HG02798 (cell line): ENCODE measurements around the gene CDHR1.
"Not testable (repeated sequence)": the region's sequence is repeated elsewhere in the genome, so short reads cannot be mapped to it uniquely, and the experiment has no call there.

ENCODE experiments used
- ATAC-seq: cut with Tn5 transposase; IDR thresholded peaks from one replicate; pipeline ENCODE4 v1.9.1; 2021; ENCODE audit warnings: mild to moderate bottlenecking; ENCODE audit not compliant: unreplicated experiment, poor library complexity

The CDHR1 gene

DNA sequence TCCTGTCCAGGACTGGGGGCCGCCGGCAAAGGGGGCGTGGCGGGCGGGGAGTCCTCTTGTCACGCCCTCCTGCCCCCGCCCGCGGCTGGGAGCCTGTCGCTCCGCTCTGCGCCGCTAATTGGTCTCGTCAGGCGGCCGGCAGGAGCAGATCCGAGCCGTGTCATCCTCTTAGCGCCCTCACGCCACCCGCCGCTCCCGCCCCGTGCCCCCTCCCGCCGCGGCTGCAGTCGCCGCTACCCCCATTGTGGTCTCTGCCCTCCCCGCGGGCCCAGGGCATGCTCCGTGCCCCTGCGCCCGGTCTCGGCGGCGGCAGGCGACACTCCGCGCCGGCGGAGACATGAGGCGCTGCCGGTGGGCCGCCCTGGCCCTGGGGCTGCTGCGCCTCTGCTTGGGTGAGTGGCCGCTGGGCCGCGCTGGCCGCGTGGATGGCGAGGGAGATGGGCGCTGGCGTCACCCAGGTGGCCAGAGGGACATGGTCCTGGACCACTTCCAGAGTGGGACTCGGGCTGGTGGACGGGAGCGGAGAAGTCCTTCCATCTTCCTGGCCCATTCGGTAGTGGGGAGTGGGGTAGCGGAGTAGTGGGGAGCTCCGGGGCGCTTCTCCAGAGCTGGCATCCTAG is at the start of gene CDHR1:
Gene CDHR1 (plus strand): TSS at position 114 of the 620 bp plus-strand sequence. CDS start 224 bp downstream, at position 338.
- ATAC-seq, result peak; percentile 87

DNA sequence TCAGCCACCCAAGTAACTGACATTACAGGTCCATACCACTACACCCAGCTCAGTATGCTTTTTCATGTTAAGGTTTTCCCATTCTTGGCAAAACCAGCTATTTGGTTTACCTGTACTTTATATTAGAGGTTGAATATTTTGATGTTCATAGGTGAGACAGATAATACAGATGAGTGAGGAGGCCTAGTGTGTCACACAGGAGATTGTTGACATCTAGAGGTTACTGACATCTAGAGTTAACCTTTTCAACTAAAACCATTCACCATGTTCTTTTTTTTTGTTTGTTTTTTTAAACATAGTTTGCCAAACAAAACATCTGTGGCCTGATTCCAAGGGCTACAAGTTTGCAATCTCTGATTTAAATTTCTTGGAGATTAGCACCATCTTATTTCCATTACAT is 47.0 kb upstream of the CDHR1 start:
- ATAC-seq, result no peak

DNA sequence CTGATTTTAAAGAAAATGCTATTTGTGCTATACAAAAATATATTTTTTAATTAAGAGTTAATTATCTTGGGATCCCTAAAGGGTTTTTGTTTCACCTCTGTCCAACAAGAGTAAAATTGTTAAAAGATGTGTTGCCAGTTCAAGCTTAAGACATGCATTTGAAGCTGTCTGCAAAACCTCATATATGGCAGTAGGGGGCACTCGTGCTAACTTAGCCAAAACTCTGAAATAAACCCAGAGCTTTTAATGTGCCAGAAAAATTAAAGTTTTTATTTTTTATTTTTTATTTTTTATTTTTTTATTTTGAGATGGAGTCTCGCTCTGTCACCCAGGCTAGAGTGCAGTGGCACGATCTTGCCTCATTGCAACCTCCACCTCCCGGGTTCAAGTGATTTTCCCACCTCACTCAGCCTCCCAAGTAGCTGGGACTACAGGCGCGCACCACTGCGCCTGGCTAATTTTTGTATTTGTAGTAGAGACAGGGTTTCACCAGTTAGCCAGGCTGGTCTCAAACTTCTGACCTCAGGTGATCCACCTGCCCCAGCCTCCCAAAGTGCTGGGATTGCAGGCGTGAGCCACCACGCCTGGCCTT is 46.2 kb upstream of the CDHR1 start:
- not testable (repeated sequence) for ATAC-seq

DNA sequence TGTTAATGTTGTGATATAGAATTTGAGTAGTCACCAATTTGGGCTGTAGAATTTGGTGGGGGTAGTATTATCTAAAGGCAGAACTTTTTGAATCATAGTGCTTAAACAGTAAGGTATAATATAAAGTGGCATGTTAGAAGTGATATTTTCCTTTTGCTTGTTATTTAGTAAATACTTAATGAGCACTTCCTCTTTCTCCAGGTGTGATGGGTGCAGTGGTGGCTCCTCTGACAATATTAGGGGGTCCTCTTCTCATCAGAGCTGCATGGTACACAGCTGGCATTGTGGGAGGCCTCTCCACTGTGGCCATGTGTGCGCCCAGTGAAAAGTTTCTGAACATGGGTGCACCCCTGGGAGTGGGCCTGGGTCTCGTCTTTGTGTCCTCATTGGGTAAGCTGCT is 44.5 kb upstream of the CDHR1 start:
- no peak for ATAC-seq

DNA sequence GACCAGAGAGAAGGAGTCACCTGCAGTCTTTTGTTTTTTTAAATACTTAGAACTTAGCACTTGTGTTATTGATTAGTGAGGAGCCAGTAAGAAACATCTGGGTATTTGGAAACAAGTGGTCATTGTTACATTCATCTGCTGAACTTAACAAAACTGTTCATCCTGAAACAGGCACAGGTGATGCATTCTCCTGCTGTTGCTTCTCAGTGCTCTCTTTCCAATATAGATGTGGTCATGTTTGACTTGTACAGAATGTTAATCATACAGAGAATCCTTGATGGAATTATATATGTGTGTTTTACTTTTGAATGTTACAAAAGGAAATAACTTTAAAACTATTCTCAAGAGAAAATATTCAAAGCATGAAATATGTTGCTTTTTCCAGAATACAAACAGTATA is 41.6 kb upstream of the CDHR1 start:
- ATAC-seq, result no peak

DNA sequence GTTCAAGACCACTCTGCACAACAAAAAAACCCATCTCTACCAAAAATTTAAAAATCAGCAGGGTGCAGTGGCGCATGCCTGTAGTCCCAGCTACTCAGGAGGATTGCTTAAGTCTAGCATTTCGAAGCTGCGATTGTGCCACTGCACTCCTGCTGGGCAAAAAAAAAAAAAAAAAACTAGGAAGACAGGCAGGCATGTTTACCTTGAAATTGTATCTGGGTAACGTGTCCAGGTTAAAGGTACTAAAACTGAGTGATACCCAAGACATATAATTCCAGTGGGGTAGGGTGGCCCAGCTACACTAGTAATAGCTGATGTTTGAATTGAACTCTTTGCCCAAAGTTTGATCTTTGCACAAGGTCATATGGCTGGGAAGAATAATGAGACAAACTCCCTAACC is 38.8 kb upstream of the CDHR1 start:
- ATAC-seq, result no peak

DNA sequence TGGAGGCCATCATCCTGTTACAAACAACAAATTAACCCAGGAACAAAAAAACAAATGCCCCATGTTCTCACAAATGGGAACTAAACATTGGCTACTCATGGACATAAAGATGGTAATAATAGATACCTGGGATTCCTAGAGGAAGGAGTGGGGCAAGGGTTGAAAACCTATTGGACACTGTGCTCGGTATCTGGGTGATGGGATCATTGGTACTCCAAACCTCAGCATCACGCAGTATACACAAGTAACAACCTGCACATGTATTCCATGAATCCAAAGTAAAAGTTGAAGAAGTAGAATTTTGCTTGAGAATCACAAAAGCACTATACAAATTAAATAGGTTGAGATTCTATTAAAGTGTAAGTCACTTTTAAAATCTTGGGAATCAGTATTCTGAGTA is 38.3 kb upstream of the CDHR1 start:
- no peak for ATAC-seq

DNA sequence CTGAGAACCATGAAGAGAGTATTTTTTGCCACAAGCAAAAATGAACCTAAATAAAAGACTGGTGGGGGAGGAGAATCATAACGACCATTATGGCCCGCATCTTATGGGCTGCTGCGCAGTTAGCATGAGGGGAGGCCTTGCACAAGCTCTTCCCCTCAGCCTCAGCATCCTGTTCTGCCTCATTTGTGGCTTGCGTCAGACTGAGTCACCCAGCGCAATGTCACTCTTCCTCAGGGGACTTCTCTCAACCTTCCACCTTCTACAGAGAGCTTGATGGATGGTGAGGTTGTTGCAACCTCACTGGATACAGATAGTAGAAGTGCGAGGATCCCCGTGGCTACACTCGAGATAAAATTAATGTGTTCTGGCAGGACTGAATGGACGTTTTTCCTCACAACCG is 37.6 kb upstream of the CDHR1 start:
- no peak for ATAC-seq

DNA sequence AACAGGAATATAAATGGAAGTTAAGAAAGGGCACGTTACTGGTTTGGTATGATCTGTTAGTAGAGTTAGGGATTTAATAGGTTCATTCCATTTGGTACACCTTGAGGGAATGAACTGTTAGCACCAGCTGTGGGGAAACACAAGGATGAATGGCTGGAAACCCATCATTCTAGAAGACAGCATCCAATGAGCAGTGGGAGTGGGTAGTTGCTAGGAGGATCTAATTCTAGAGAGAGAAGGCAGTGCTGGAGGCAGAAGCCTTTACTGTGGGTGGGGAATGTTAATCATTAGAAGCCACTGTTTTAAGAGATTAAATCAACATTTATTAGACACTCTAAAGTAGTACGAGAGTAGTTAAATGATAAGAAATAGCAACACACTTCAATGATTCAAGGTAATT is 36.3 kb upstream of the CDHR1 start:
- ATAC-seq, result no peak

DNA sequence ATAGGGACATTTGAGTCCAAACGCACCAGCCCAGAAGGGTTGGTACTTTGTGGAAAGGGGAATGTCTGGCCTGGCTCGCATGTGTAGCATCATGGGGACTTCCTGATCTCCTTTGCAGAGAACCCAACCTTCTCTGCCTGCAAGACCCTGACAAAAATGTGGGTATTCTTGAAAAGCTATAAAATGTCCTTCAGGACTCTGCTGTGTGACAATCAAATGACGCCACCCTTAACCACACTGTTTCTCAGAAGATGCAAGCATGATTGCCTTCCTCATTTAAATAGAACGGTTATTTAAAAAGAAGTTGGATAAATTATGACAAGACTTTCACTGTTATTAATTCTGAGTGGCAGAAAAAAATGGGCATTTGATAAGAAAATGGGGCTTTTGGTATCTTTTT is 35.8 kb upstream of the CDHR1 start:
- no peak for ATAC-seq

DNA sequence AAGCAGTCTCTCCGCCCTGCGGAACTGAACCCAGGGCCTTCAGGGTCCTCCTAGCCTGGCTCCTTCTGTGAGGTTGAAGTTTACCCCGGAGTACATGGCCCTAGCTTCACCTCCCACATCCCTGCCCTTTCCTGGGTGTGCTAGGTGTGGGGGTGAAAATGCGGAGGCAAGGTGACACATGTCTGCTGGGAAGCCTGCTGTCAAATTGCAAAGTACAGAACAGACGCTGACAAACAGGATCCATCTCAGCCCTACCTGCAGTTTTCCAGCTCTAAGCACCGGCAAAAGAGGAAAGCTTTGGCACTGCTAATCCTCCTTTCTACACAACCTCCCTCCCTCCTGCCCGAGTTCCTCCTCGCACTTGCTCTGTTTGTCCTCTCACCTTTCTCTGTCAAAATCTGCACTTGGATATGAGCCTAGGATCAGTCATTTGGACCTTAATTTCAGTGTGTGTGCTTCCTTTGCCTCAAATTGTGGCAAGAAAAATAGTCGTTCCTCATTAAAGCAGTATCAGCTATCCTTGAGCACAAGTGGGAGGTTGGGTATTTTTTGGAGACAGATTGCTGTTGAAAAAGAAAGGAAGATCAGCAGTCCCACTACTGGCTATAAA is 35.2 kb upstream of the CDHR1 start:
- ATAC-seq, result no peak

DNA sequence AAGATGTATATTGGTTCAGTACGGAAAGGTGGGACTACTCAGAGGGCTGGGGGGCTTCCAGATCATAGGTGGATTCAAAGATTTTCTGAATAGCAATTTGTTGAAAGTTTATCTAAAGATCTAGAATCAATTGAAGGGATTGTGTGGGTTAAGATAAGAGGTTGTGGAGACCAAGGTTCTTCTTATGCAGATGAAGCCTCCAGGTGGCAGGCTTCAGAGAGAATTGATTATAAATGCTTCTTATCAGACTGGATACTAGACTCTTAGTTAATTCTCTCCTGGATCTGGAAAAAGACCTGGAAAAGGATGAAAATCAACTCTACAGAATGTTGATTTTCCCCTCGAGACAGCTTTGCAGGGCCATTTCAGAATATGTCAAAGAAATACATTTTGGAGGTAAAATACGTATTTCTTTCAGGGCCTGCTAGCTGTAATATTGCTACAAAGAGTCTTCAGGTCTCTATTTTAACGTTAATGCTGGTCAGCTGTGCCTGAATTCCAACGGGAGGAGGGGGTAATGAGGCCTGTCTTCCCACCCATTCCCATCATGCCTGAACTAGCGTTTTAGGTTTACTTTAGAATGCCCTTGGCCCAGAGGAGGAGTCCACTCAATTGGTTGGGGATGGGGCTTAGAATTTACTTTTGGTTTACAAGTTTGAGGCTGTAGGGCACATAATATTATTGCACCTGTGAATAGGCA is 33.5 kb upstream of the CDHR1 start:
- ATAC-seq, result no peak

DNA sequence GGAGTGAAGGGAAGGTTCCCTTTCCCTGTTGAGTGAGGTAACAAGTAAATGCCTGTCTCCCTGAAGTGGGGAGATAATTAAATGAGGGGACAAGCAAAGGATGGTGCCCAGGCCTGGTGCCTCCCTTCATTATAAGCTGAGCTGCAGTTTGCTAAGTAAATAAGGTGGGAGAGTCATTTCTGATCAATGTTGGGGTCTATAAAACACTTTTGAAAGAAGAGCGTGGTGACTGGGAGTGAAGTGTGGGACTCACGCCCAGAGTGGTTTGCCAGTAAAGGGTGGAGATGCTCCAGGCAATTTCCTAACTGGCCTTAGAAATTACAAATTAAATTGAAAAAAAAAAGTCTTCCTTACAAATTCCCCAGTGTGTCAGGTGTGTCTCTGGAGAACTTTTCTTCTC is 30.3 kb upstream of the CDHR1 start:
- ATAC-seq, result no peak

DNA sequence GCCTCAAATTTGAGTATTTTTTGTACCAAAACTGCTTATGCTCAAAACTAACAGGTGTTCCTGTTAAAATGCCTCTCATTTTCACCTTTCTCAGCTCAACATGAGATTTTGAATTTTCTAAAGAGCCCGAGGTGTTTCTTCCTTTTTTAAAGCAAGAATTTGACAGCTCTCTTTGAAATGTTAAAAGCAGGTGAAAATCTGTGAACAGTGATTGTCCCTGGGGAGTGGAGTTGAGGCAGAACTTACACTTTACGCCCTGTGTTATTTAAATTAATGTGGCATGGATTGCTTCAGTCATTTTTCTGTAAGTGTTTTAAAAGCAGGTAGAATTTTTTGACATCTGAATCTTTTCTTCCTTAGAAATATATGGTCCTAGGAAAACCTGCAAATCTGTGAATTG is 29.9 kb upstream of the CDHR1 start:
- ATAC-seq, result no peak

DNA sequence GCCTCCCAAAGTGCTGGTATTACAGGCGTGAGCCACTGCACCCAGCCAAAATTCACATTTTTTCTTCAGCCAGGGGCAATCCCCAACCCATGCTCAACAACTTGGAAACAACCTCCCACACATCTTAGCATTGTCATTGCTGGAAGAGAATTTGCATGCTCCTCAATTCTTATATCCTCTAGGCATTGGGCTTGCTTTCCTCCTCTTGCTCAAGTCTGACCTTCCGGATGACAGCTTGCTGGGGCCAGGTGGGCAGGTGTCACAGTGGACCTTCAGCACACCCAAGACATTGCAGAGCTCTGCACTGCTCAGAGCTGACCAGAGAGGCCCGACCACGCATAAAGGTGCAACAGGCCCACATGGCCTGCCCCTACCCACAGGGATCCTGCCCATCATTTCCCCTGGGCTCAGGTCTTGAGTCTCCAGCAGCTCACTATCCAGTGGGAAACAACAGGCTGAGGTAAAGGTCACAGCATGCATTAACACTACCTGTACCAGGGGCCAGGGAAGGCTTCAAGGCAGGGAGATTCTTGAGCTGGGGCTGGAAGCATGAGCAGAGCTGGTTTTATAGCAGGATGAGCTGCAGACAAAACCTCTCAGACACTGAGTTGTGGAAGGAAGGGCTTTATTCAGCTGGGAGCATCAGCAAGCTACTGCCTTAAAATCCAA is 27.6 kb upstream of the CDHR1 start:
- peak; percentile 66 for ATAC-seq

DNA sequence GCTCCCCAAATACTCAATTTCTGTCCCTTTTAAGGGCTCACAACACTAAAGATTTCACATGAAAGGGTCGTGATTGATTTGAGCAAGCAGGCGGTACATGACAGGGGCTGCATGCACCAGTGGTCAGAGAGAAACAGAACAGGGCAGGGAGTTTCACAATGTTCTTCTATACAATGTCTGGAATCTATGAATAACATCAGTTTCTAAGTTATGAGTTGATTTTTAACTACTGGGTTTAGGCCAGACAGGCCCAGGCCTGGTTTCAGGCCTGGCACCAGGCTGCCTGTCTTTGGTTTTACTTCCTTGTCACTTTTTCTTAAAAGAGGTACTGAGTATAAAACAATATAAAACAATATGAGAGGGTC is 27.1 kb upstream of the CDHR1 start:
- ATAC-seq, result not testable (repeated sequence)

DNA sequence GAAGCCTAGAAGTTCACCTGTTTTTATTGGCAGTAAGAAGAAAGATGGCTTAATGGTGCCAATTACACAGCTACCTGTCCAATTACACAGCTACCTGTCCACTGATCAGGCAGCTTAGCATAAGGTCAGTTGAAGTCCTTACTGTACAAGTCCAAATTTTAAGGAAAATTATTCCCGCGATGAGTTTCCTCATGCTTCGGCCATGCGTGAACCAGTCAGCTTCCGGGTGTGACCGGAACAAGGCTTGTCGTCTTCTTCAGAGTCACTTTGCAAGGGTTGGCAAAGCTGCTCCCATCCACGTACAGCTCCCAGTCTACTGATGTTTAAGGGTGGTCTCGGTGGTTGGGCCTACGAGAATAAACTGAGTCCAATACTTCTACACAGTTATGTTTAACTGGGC is 26.0 kb upstream of the CDHR1 start:
- not testable (repeated sequence) for ATAC-seq

DNA sequence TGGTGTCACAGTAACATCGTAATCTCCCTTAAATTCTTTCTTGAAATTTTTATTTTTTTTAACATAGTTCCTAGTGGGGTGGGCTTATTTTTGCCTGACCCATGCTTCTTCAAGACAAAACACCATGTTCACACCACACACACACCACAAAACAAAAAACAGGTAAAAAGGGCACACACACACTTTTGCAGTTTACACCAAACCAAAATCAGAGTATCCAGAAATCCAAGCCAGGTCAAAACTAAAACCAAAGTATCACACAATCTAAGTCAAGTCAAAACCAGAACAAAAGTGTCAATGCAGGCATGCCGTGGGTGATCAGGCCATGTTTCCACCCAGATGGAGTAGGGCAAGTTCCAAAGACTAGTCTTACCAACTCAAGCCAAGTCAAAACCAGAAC is 23.1 kb upstream of the CDHR1 start:
- ATAC-seq, result not testable (repeated sequence)

DNA sequence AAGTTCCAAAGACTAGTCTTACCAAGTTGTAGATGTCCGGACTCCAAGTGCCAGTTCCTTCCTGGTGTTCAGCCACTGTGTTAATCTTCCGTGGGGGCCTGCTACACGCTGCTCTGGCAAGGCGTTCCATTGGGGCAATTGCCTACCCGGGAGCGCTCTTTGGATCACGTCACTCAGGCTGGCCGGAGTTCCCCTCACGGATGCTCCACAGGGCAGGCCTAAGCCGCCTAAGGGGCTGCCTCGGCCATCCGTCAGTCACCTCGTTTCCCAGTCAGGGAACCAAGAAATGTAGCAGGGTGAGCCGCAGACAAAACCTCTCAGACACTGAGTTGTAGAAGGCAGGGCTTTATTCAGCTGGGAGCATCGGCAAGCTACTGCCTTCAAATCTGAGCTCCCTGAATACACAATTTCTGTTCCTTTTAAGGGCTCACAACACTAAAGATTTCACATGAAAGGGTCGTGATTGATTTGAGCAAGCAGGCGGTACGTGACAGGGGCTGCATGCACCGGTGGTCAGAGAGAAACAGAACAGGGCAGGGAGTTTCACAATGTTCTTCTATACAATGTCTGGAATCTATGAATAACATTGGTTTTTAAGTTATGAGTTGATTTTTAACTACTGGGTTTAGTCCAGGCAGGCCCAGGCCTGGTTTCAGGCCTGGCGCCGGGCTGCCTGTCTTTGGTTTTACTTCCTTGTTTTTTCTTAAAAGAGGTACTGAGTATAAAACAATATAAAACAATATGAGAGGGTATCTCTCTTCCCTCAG is 22.5 kb upstream of the CDHR1 start:
- peak; percentile 39 for ATAC-seq
